Stimulated activated CD8-positive, alpha-beta memory T cell treated with anti-CD3 and anti-CD28 coated beads, Interleukin-7, amount 100 ng/mL, for 4 hours (primary cell): Measurements from ENCODE around the gene MBOAT7.

Experiments used
- DNase-seq, 2 donors: peaks; one replicate each; pipeline ENCODE4 v3.0.0-alpha.2; 2020; ENCODE audit warnings: low read depth in 2 of 2

The MBOAT7 gene

DNA sequence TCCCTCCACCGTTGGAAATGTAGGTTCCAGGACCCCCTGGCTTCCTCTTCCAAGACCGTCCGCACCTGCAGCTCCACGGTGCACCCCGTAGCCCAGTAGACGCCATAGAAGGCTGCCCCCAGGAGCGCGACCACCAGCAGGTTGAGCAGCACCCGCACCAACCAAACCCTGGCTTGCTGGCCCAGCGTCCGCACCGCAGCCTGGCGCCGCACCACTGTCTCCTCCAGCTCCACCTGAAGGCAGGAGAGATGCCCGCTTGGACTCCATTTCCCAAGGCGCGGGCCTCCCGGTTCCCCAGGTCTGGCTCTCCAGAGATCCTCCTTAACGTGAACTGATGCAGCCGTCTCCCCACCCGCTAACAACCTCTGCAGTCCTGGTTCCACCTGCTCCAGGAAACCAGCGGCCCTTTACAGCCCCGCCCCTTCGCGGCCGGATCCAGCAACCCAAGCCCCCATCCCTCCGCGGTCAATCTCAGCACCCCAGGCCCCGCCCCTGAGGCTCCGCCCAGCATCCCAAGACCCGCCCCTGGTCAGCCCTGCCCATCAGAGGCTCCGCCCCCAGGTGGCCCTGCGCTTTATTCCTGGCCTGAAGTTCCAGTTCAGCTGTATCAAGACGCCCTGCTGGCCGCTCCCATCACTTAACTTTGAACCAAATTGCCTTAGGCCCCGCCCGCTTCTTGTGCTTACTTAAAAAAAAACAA, 24.9 kb downstream of the MBOAT7 start:
- DNase-seq = peak; percentile 25 to 39

- DNase-seq = no peak
Measured at GRCh38 chr19:54162884-54163283, 26.5 kb downstream of the MBOAT7 start.

DNA sequence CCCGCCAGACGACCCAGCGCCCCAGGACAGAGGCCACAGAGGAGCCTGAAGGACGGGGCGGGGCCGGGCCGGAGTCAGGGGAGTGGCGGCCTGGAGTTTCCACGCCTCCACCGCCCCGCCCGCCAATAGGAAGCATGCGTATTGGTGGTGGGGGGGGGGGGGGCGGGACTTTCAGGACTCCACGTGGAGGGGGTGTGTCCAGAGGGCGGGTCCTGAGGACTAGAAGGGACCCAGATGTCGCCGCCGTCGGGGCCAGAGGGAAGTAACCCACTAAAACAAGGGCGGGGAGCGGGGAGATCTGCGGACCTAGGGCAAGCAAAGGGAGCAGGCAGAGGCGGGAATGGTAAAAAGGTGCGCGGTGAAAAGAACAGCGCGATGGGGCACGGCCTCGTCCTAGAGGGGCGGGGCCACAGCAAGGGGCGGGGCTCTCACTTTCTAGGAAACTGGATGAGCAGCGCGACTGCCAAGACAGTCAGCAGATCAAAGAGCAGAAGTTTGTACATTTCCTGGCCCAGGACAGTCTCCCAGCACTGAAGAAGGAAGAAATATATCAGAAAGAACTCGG, 27.1 kb downstream of the MBOAT7 start:
- peak; percentile 67 to 74 for DNase-seq

- DNase-seq = no peak
Measured at GRCh38 chr19:54160854-54161253, 28.5 kb downstream of the MBOAT7 start.

DNA sequence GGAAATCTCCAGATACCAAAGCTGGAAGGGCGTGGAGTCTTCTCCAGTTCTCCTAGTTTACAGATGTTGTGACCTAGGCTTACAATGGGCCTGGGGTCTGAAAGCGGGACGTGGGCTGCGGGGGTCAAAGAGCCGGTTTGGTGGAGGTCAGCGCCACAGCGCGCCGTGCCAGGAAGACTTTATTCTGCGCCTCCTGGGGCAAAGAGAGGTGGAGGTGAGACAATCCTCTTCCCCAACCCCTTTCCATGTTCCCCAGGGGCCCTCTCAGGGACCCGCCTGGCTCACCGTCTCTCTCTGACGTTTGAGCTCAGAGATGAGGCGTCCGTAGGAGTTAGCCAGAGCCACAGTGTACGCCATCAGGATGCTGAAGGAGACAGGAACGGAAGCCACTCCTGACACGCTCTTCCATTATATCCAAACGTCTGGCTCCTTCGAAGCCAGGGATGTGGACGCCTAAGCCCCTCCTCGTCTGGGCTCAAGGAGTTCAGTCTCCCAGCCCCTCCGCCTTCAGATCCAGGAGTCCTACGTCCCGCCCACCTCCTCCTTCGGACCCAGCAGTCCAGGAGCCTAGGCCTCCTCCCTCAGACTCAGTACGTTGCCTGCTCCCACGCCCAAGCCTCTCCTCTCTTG, 29.1 kb downstream of the MBOAT7 start:
- no peak for DNase-seq

GRCh38 chr19:54159352-54160181, 29.8 kb downstream of the MBOAT7 start, which contains the start of gene LENG1:
LENG1 (minus strand) TSS chr19:54159721; CDS start chr19:54159695, 26 bp downstream.
- DNase-seq = peak; percentile 98 to 100

DNA sequence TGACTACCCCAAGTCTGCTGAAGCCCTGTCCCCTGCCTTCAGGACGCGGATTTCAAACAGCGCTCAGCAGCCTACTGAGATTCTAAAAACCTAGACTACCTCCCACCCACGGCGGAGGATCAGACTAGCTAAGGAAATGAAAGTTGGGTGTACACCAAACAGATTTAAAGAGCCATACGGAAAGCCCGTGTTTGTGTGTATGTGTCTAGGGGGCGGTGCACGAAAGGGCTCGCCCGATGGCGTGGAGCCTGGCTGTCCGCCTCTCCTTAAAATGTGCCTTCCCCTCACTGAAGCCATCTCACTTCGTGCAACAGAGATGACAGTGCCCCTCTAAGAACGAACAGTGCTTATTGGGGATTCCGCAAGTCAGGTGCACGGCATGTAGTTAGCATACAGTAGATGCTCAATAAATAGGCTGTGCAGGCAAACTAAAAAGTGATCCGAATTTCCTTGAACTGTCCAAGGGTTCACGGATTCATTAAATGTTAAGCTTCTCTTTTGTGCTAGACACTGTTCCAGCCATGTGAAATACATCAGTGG, 30.5 kb downstream of the MBOAT7 start:
- DNase-seq = no peak

- no peak for DNase-seq
Measured at GRCh38 chr19:54156953-54157352, 32.4 kb downstream of the MBOAT7 start.

DNA sequence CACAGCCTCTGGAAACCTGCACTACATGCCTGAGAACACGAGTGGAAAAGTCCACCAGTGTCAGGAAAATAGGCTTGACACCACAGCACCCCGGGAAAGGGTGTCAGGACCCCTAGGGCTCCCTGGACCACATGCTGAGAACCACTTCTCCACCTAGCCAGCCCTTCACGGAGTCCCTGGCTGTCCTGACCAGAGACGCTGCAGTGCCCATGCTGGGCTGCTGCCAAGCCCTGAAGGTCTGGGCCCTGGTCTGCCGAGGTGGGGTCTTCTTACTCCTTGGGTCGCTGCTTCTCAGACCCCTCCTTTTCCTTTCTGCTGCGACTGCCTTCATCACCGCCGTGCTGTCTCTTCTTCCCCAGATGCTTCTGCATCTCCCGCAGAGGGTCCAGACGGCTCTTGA, 32.9 kb downstream of the MBOAT7 start:
- DNase-seq = no peak

- no peak for DNase-seq
Measured at GRCh38 chr19:54155694-54156093, 33.7 kb downstream of the MBOAT7 start.

DNA sequence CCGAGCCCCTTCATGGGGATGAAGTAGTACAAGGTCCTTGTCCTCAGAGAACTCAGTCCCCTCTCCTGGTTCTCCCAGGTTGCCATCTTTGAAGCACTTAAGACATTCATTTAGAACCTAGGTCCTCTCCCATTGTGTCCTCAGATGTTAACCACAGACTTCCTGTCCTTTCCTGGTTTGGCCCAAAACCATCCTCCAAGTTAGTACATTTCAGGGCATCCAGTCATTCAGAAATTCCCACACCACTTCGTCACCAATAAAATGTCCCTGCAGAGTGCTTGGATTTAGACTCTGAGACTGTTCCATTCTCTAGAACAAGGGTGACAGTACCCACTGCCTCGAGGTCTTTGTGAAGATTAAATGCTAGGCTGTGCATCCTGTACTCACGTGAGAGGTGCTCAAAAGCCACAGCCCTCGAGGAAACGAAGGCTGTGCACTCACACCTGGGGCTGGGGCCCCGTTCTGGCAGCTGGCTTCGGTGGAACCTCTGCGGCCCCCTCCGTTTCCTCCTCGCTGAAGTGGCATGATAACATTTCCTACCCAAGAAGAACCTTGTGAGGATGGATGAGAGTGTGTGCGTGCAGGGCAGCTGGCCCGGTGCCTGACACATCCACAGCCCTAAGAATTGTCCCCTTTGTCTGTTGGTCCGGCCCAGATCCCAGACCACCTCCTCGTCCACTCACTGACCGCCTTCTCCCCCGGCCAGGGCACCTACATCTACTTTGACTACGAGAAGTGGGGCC, 34.6 kb downstream of the MBOAT7 start:
- DNase-seq = no peak

GRCh38 chr19:54153731-54154326, 35.6 kb downstream of the MBOAT7 start:
- DNase-seq = no peak

- no peak for DNase-seq
Measured at GRCh38 chr19:54152878-54153524, 36.4 kb downstream of the MBOAT7 start.

- no peak for DNase-seq
Measured at GRCh38 chr19:54152267-54152666, 37.1 kb downstream of the MBOAT7 start.

DNA sequence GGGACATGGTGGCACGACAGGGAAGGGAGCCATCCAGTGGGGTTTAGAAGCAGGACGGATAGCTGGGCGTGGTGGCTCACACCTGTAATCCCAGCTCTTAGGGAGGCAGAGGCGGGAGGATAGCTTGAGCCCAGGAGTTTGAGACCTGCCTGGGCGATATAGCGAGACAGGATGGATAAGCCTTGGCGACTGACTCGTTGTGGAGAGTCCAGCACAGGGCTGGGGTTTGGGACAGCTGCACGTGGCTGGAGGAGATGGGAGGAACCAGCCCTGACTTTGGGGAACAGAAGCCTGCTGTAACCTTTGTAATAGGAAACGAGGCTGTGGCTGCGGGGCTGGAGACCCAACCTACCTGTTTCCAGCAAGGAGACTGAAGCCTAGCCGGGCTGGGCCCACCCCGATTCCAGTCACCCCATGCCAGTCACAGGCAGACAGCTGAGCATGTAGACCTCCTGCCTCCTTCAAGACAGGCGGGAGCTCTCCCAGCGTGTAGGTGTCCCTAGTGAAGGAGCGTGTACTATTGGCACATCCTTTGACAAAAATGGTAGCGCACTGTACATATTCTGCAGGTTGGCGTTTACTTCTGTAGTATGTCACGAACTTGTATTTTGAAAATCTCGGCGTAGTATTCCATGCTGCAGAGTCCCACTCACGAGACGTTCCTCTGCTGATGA, 37.9 kb downstream of the MBOAT7 start:
- no peak for DNase-seq

GRCh38 chr19:54149021-54149812, 40.2 kb downstream of the MBOAT7 start:
- DNase-seq = no peak

DNA sequence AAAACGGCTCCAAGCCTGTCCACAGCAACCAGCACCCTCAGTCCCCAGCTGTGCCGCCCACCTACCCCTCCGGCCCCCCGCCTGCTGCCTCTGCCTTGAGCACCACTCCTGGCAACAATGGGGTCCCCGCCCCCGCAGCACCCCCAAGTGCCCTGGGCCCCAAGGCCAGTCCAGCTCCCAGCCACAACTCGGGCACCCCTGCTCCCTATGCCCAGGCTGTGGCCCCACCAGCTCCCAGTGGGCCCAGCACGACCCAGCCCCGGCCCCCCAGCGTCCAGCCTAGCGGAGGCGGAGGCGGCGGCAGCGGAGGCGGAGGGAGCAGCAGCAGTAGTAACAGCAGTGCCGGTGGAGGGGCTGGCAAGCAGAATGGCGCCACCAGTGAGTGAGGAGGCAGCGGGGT, 41.2 kb downstream of the MBOAT7 start:
- no peak for DNase-seq

GRCh38 chr19:54147676-54148075, 41.7 kb downstream of the MBOAT7 start:
- no peak for DNase-seq
